PC-9 (cell line): Measurements from ENCODE around the gene CELF2.

Source experiments
- EZH2 ChIP-seq: fragments of 200-600 bp; sonication (generic); IDR thresholded peaks from 2 replicates; pipeline ENCODE4 v1.8.0; 2017; ENCODE audit warnings: antibody characterized with exemption, low read depth
- TF ChIP-seq, protein P1 (sequence below): fragments of 200-600 bp; sonication (generic); conservative IDR thresholded peaks from 2 replicates; pipeline ENCODE4 v1.6.1; 2017; ENCODE audit warnings: mixed run types, antibody characterized with exemption, mild to moderate bottlenecking, moderate library complexity

DNA sequence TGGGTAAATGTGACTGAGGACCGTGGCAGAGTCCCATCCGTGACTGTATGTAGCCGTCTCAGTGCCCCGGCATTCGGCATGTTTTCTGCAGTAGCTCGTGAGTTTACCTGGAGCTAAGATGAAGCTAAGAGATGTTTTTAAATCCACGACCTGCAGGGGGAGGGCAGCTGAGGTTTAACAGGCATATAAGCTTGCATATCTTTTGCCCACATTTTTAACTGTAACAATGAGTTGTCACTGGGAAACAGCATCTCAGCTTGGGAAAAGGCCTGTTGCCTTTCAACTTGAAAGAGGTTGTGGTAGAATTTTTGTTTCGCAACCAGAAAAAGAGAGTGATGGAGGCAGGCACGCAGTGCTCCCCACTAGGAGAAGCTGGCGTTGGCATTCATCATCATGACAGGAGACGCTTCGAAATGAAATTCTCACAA lies 77.7 kb downstream of the CELF2 start:
- TF ChIP-seq, protein P1, sequence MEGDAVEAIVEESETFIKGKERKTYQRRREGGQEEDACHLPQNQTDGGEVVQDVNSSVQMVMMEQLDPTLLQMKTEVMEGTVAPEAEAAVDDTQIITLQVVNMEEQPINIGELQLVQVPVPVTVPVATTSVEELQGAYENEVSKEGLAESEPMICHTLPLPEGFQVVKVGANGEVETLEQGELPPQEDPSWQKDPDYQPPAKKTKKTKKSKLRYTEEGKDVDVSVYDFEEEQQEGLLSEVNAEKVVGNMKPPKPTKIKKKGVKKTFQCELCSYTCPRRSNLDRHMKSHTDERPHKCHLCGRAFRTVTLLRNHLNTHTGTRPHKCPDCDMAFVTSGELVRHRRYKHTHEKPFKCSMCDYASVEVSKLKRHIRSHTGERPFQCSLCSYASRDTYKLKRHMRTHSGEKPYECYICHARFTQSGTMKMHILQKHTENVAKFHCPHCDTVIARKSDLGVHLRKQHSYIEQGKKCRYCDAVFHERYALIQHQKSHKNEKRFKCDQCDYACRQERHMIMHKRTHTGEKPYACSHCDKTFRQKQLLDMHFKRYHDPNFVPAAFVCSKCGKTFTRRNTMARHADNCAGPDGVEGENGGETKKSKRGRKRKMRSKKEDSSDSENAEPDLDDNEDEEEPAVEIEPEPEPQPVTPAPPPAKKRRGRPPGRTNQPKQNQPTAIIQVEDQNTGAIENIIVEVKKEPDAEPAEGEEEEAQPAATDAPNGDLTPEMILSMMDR = no peak
- TF ChIP-seq EZH2 = no peak
